ENCODE data around the gene IRF1. TPM values are rescaled to one million over a fixed set of nuclear protein-coding genes. Genes with fewer than 3 reads are reported as not detected.

IRF1 gene
- polyA plus RNA-seq, 1 experiment = 25.5 TPM

DNA sequence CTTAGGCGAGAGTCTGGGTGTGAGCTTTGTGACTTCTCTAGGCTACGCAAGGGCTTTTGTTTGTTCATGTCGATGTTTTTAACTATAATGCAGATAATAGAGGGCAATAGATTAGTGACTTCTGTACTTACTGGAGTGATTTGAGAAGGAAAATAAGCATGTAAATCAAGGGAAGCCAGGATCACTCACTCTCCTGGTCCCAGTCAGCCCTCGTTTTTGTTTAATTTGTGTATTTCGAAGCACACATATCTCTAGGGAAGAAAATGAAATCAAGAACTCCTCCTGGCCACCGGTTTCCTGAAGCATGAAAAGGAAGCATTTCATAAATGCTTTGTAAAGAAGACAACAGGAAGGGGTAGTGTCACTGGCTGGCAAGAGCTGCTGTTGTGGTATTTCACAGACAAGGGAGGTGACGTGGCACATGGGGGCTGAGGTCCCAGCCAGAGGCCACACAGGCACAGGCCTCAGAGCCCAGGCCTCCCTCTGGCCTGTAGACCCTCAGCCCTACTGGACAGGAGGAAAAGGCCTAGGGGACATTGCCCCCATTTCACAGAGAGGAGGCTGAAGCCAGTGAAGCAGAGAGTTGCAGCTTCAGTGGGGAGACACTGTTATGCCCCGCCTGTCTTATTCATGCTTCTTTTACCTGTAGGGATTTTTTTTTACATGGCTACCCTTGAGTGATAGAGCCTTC is 34.1 kb downstream of the IRF1 start:
- CTCF ChIA-PET = interaction anchor here (0.6 to 3.1 kb wide), 6 partner anchors 9 to 108 kb away, joined by 3 to 12 read pairs (median 4); partner anchors contain the start of gene IRF1
- TF ChIP-seq, protein P1, sequence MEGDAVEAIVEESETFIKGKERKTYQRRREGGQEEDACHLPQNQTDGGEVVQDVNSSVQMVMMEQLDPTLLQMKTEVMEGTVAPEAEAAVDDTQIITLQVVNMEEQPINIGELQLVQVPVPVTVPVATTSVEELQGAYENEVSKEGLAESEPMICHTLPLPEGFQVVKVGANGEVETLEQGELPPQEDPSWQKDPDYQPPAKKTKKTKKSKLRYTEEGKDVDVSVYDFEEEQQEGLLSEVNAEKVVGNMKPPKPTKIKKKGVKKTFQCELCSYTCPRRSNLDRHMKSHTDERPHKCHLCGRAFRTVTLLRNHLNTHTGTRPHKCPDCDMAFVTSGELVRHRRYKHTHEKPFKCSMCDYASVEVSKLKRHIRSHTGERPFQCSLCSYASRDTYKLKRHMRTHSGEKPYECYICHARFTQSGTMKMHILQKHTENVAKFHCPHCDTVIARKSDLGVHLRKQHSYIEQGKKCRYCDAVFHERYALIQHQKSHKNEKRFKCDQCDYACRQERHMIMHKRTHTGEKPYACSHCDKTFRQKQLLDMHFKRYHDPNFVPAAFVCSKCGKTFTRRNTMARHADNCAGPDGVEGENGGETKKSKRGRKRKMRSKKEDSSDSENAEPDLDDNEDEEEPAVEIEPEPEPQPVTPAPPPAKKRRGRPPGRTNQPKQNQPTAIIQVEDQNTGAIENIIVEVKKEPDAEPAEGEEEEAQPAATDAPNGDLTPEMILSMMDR (IDR thresholded peaks at IDR 0.05; ENCODE audit: insufficient read depth, low read depth, low read length) = no peak
- no peaks in the 10 kb centered on the region; the same call in 1 of the 2 replicates for H3K36me3 ChIP-seq (ENCODE audit: control insufficient read depth, insufficient read depth, low read length)
- POLR2A ChIA-PET = interaction anchor here (1.8 kb wide), 1 partner anchor 34 kb away, joined by 10 read pairs; the partner anchor contains the start of gene IRF1
- no peaks in the 10 kb centered on the region for H3K27me3 ChIP-seq (ENCODE audit: control insufficient read depth, insufficient read depth, low read length)
- DNase-seq (ENCODE audit: low read depth) = no peak
- H3K4me3 ChIP-seq (ENCODE audit: low read depth, low read length) = no peak overlapping the region

DNA sequence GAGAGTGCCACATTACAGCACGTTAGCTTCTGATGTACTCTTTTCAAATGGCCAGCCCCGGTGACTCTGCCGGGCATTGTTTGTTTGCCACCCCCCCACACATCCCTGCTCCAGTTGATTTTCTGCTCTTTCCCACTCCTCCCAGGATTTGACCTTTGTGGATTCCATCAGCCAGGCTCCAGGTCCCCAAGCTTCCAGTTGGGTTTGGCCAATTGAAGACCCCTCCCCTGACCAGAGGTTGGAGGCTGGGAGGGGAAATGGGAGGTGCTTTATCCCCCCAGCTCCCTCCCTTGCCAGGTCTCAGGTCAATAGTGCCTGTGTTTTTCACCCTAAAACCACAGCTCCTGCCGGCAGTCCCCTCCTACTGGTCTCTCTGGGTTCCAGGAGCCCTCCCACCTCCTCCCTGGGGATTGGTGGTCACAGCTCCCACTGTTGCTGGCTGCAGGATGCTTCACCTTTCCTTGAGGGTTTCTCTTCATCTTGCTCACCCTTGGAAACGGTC is 34.9 kb downstream of the IRF1 start:
- H3K27me3 ChIP-seq (ENCODE audit: control insufficient read depth, insufficient read depth, low read length) = no peaks in the 10 kb centered on the region
- TF ChIP-seq, protein P1 (IDR thresholded peaks at IDR 0.05; ENCODE audit: insufficient read depth, low read depth, low read length) = no peak
- H3K36me3 ChIP-seq (ENCODE audit: control insufficient read depth, insufficient read depth, low read length) = no peaks in the 10 kb centered on the region; the same call in 1 of the 2 replicates
- no peak overlapping the region for H3K4me3 ChIP-seq (ENCODE audit: low read depth, low read length)
- no peak for DNase-seq (ENCODE audit: low read depth)
- POLR2A ChIA-PET = no interaction called here
- CTCF ChIA-PET = interaction anchor here (1.1 to 2.9 kb wide), 2 partner anchors 29 to 35 kb away, joined by 5 to 9 read pairs; no protein-coding TSS in a partner anchor

DNA sequence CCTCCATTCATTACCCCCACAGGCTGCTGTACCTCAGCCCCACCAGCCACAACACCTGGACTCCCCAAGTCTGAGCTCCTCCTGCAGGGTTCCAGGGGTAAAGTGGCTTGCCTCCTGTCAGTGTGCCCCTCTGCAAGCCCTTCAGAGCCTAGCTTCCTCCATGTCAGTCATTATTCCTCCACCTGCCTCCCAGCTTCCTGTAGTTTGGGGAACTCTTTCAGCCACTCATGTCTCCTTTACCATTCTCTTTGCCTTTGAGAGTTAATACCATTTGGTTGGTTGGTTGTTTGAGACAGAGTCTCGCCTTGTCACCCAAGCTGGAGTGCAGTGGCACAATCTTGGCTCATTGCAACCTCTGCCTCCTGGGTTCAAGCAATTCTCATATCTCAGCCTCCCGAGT is 36.2 kb downstream of the IRF1 start:
- no peaks in the 10 kb centered on the region for H3K27me3 ChIP-seq (ENCODE audit: control insufficient read depth, insufficient read depth, low read length)
- no peaks in the 10 kb centered on the region; the same call in 1 of the 2 replicates for H3K36me3 ChIP-seq (ENCODE audit: control insufficient read depth, insufficient read depth, low read length)
- CTCF ChIA-PET = interaction anchor here (0.7 to 2.9 kb wide), 3 partner anchors 28 to 103 kb away, joined by 3 to 9 read pairs (median 4); no protein-coding TSS in a partner anchor
- no peak overlapping the region for H3K4me3 ChIP-seq (ENCODE audit: low read depth, low read length)
- TF ChIP-seq, protein P1 (IDR thresholded peaks at IDR 0.05; ENCODE audit: insufficient read depth, low read depth, low read length) = no peak
- DNase-seq (ENCODE audit: low read depth) = no peak
- POLR2A ChIA-PET = no interaction called here

GRCh38 chr5:132451387-132451786 is 39.2 kb downstream of the IRF1 start:
- DNase-seq (ENCODE audit: low read depth) = no peak
- ChIA-PET CTCF (interaction anchor here (1.0 kb wide), 1 partner anchor 19 kb away, joined by 3 read pairs; no protein-coding TSS in a partner anchor), POLR2A (no interaction called here)
- no peaks in the 10 kb centered on the region; the same call in 1 of the 2 replicates for H3K36me3 ChIP-seq (ENCODE audit: control insufficient read depth, insufficient read depth, low read length)
- H3K27me3 ChIP-seq (ENCODE audit: control insufficient read depth, insufficient read depth, low read length) = no peaks in the 10 kb centered on the region
- no peak overlapping the region for H3K4me3 ChIP-seq (ENCODE audit: low read depth, low read length)
- TF ChIP-seq, protein P1 (IDR thresholded peaks at IDR 0.05; ENCODE audit: insufficient read depth, low read depth, low read length) = no peak

DNA sequence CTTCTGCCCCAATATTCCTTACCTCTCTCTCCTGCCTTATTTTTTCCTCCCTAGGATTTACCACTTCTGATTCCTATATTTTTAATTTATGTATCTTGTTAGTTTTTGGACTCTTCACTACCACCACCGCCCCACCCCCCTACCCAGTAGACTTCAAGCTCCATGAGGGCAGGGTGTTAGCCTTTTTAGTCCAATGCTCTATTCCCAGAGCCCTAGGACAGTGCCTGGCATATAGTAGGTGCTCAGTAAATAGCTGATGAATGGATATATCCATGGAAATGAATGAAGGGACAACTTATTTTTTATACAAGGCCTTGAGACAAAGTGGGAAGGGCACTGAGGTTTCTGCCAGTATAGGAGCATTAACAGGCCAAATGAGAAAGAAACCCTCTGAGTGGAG is 41.5 kb downstream of the IRF1 start:
- Histone ChIP-seq H3K36me3 (ENCODE audit: control insufficient read depth, insufficient read depth, low read length) (no peaks in the 10 kb centered on the region; the same call in 1 of the 2 replicates), H3K4me3 (ENCODE audit: low read depth, low read length) (no peak overlapping the region), H3K27me3 (ENCODE audit: control insufficient read depth, insufficient read depth, low read length) (no peaks in the 10 kb centered on the region)
- ChIA-PET CTCF (interaction anchor here (0.7 kb wide), 1 partner anchor 8 kb away, joined by 3 read pairs; no protein-coding TSS in a partner anchor), POLR2A (no interaction called here)
- TF ChIP-seq, protein P1 (IDR thresholded peaks at IDR 0.05; ENCODE audit: insufficient read depth, low read depth, low read length) = no peak
- no peak for DNase-seq (ENCODE audit: low read depth)

Measured in BJ (cell line).